GM21526 (cell line): ENCODE results near the gene PDS5B.
A peak's percentile ranks its signal among the peaks of the same experiment; 100 is the strongest.
"Not testable (repeated sequence)": the region's sequence is repeated elsewhere in the genome, so short reads cannot be mapped to it uniquely, and the experiment has no call there.

Experiments used
- ATAC-seq: cut with Tn5 transposase; IDR thresholded peaks from one replicate; pipeline ENCODE4 v1.9.1; 2021; ENCODE audit warnings: moderate library complexity; ENCODE audit not compliant: unreplicated experiment, low FRiP score

Gene PDS5B

GRCh38 chr13:32586080-32586900, at the start of gene PDS5B:
PDS5B (plus strand) TSS chr13:32586452; CDS start chr13:32648773, 62,321 bp downstream.
- peak; percentile 77 for ATAC-seq

- ATAC-seq: no peak
Observed at GRCh38 chr13:32537580-32538142, 48.6 kb upstream of the PDS5B start.

GRCh38 chr13:32538143-32538620, 48.1 kb upstream of the PDS5B start:
- ATAC-seq: peak; percentile 74

- ATAC-seq: peak; percentile 94
Observed at GRCh38 chr13:32538621-32539246, 47.5 kb upstream of the PDS5B start, which contains the start of gene N4BP2L2. N4BP2L2 (minus strand) TSS chr13:32538795; CDS start chr13:32537027, 1,768 bp downstream.

- no peak for ATAC-seq
Observed at GRCh38 chr13:32542221-32542620, 44.0 kb upstream of the PDS5B start.

- no peak for ATAC-seq
Observed at GRCh38 chr13:32545083-32545482, 41.2 kb upstream of the PDS5B start.

- ATAC-seq: no peak
Observed at GRCh38 chr13:32548837-32549236, 37.4 kb upstream of the PDS5B start.

- no peak for ATAC-seq
Observed at GRCh38 chr13:32549788-32550187, 36.5 kb upstream of the PDS5B start.

GRCh38 chr13:32553720-32554119, 32.5 kb upstream of the PDS5B start:
- no peak for ATAC-seq

GRCh38 chr13:32555613-32556012, 30.6 kb upstream of the PDS5B start:
- ATAC-seq: no peak

GRCh38 chr13:32560842-32561241, 25.4 kb upstream of the PDS5B start:
- ATAC-seq: not testable (repeated sequence)

- ATAC-seq: not testable (repeated sequence)
Observed at GRCh38 chr13:32575687-32576086, 10.6 kb upstream of the PDS5B start.

- ATAC-seq: no peak
Observed at GRCh38 chr13:32577032-32577431, 9.2 kb upstream of the PDS5B start.

- no peak for ATAC-seq
Observed at GRCh38 chr13:32581177-32581786, 5.0 kb upstream of the PDS5B start.

GRCh38 chr13:32582281-32582680, 4.0 kb upstream of the PDS5B start:
- ATAC-seq: no peak

- ATAC-seq: no peak
Observed at GRCh38 chr13:32582991-32583390, 3.3 kb upstream of the PDS5B start.

GRCh38 chr13:32585550-32586079, 637 bp upstream of the PDS5B start:
- ATAC-seq: no peak

GRCh38 chr13:32587011-32587810, 959 bp downstream of the PDS5B start:
- peak; percentile 20 for ATAC-seq

- no peak for ATAC-seq
Observed at GRCh38 chr13:32587811-32588170, 1.5 kb downstream of the PDS5B start.

GRCh38 chr13:32588736-32589135, 2.5 kb downstream of the PDS5B start:
- no peak for ATAC-seq
